Measurements from ENCODE around the gene POU6F2. TPM values are rescaled to one million over a fixed set of nuclear protein-coding genes. Genes with fewer than 3 reads are reported as not detected.

The POU6F2 gene
- total RNA-seq, 1 donor from 2014 or later = 1.1 TPM

GRCh38 chr7:39271402-39271801 lies 293.7 kb downstream of the POU6F2 start:
- Mint-ChIP-seq H3K4me1 (ENCODE audit: unreplicated experiment) (no peaks in the 10 kb centered on the region), H3K27me3 (ENCODE audit: unreplicated experiment) (no peaks in the 10 kb centered on the region), H3K27ac (ENCODE audit: unreplicated experiment) (no peak overlapping the region), H3K36me3 (ENCODE audit: low read depth, unreplicated experiment) (no peaks in the 10 kb centered on the region), H3K4me3 (ENCODE audit: unreplicated experiment) (no peak overlapping the region), H3K9me3 (ENCODE audit: unreplicated experiment) (no peaks in the 10 kb centered on the region)
- no peak for TF ChIP-seq CTCF (IDR thresholded peaks at IDR 0.05; ENCODE audit: unreplicated experiment)
- DNase-seq (ENCODE audit: low spot score) = no peak

- TF ChIP-seq CTCF (IDR thresholded peaks at IDR 0.05; ENCODE audit: unreplicated experiment) = no peak
- Mint-ChIP-seq H3K27me3 (ENCODE audit: unreplicated experiment) (no peaks in the 10 kb centered on the region), H3K27ac (ENCODE audit: unreplicated experiment) (no peak overlapping the region), H3K4me3 (ENCODE audit: unreplicated experiment) (no peak overlapping the region), H3K9me3 (ENCODE audit: unreplicated experiment) (no peaks in the 10 kb centered on the region), H3K36me3 (ENCODE audit: low read depth, unreplicated experiment) (no peaks in the 10 kb centered on the region), H3K4me1 (ENCODE audit: unreplicated experiment) (no peaks in the 10 kb centered on the region)
- DNase-seq (ENCODE audit: low spot score) = no peak
Measured at GRCh38 chr7:39272111-39272510, 294.4 kb downstream of the POU6F2 start.

GRCh38 chr7:39272691-39273090 lies 295.0 kb downstream of the POU6F2 start:
- Mint-ChIP-seq H3K27ac (ENCODE audit: unreplicated experiment) (no peak overlapping the region), H3K4me3 (ENCODE audit: unreplicated experiment) (no peak overlapping the region)
- TF ChIP-seq CTCF (IDR thresholded peaks at IDR 0.05; ENCODE audit: unreplicated experiment) = no peak

GRCh38 chr7:39280337-39280736 lies 302.6 kb downstream of the POU6F2 start:
- no peak for DNase-seq (ENCODE audit: low spot score)
- no peaks in the 10 kb centered on the region for H3K9me3 Mint-ChIP-seq (ENCODE audit: unreplicated experiment)
- no peak overlapping the region for H3K4me3 Mint-ChIP-seq (ENCODE audit: unreplicated experiment)
- H3K27me3 Mint-ChIP-seq (ENCODE audit: unreplicated experiment) = peaks cover 3% of the 10 kb centered on the region
- no peaks in the 10 kb centered on the region for H3K36me3 Mint-ChIP-seq (ENCODE audit: low read depth, unreplicated experiment)
- no peaks in the 10 kb centered on the region for H3K4me1 Mint-ChIP-seq (ENCODE audit: unreplicated experiment)
- no peak overlapping the region for H3K27ac Mint-ChIP-seq (ENCODE audit: unreplicated experiment)
- no peak for TF ChIP-seq CTCF (IDR thresholded peaks at IDR 0.05; ENCODE audit: unreplicated experiment)

More at GRCh38 chr7:39272691-39273090, 295.0 kb downstream of the POU6F2 start:
- Mint-ChIP-seq H3K27me3 (ENCODE audit: unreplicated experiment) (no peaks in the 10 kb centered on the region), H3K36me3 (ENCODE audit: low read depth, unreplicated experiment) (no peaks in the 10 kb centered on the region), H3K4me1 (ENCODE audit: unreplicated experiment) (no peaks in the 10 kb centered on the region), H3K9me3 (ENCODE audit: unreplicated experiment) (no peaks in the 10 kb centered on the region)
- DNase-seq (ENCODE audit: low spot score) = no peak

- Mint-ChIP-seq H3K4me3 (ENCODE audit: unreplicated experiment) (no peak overlapping the region), H3K27me3 (ENCODE audit: unreplicated experiment) (peaks cover 3% of the 10 kb centered on the region), H3K9me3 (ENCODE audit: unreplicated experiment) (no peaks in the 10 kb centered on the region), H3K4me1 (ENCODE audit: unreplicated experiment) (no peaks in the 10 kb centered on the region), H3K36me3 (ENCODE audit: low read depth, unreplicated experiment) (no peaks in the 10 kb centered on the region), H3K27ac (ENCODE audit: unreplicated experiment) (no peak overlapping the region)
- DNase-seq (ENCODE audit: low spot score) = no peak
- TF ChIP-seq CTCF (IDR thresholded peaks at IDR 0.05; ENCODE audit: unreplicated experiment) = no peak
Measured at GRCh38 chr7:39285256-39285655, 307.5 kb downstream of the POU6F2 start.
